Stimulated activated CD4-positive, alpha-beta T cell treated with anti-CD3 and anti-CD28 coated beads, Interleukin-12 subunit alpha, Interleukin-12 subunit beta, amount 100 ng/mL, for 4 hours (primary cell): ENCODE measurements around the gene RASAL3.

ENCODE experiments used
- DNase-seq: peaks from one replicate; pipeline ENCODE4 v3.0.0-alpha.2; 2020

The RASAL3 gene

DNA sequence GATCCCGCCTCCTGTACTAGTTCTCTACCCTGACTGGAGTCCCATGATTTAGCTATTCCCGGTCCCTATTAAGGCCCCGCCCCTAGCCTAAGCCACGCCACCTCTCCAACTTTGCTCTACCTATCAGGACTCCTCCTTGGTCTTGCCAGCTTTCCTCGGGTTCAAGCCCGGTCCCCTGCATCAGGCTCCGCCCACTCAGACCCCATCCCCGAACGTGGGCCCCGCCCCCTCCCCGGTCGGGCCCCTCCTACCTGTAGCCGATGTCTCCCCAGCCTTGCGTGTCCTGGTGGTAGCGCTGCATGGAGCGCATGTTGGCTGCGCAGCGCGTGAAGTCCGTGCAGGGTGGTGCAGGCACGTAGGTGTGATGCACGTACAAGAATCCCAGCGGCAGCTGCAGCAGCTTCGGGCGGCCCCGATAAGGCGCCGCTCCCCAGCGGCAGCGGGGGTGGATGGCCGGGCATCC, 7.3 kb upstream of the RASAL3 start:
- DNase-seq: no peak

DNA sequence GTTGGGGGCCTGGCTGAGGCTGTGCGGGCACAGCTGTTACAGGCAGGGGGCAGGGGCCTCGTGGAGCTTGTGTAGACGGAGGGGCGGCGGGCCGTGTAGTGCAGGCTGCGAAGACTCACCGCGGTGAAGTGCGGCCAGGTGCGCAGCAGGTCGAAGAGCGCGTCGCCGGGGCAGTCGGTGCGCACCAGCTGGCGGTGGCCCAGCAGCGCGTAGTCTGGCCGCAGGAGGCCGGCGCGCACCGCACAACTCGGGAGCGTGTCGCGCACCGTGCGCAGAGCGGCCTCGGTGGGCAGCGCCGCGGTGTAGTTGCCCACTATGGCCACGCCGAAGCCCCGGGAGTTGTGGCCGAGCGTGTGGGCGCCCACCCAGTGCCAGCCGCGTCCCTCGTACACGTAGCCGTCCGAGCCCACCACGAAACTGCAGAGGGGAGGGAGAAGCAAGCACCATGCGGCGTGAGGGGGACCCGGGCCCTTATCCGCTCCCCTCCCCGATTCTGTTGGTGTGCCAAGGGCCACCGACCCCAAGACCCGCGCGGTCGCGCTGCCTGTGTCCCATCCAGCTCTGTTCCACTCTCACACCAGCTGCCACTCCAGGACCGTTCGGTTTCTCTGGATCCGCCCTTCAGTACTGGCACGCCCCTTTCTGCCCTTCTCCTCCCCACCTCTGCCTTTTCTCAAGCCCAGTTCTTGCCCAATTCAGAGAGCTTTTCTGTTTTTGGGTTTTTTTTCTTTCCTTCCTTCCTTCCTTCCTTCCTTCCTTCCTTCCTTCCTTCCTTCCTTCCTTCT, 5.4 kb upstream of the RASAL3 start:
- DNase-seq: peak; percentile 36

DNA sequence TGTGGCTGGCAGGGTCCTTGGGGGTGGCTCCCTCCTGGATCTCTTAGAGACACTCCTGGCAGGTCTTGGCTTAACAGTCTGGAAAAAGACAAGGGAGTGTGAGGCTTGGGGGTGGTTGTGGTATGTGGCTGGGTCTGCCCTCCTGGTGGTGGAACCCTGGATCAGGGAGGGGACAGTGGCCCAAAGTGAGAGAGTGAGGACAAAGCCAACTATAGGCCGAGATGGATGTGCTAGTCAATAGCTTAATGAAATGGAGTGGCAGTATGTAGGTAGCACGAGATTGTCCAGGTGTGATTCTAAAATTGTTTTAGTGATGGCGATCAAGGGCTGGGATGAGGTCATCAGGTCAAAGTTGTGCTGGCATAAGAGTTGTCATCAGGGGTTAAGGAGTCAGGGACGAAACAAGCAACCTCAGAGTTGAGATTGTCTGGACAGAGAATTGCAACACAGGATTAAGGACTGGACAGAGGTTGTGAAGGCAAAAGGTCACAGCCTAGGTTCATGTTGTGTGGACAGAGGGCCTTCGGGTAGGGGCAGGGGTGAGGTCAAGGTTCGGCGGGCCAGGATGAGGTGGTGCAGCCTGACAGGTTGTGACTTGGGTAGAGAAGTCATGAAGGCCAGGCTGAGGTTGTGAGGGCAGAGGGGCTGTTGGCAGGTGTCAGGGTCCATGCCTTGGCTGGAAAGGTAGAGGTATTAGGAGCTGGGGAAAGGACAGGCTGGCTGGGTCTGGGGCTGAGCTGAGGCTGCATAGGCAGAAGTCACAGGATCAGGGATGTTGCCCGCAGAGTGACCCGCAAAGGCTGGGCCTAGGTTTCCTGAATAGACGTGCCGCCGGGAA, 4.5 kb upstream of the RASAL3 start:
- no peak for DNase-seq

DNA sequence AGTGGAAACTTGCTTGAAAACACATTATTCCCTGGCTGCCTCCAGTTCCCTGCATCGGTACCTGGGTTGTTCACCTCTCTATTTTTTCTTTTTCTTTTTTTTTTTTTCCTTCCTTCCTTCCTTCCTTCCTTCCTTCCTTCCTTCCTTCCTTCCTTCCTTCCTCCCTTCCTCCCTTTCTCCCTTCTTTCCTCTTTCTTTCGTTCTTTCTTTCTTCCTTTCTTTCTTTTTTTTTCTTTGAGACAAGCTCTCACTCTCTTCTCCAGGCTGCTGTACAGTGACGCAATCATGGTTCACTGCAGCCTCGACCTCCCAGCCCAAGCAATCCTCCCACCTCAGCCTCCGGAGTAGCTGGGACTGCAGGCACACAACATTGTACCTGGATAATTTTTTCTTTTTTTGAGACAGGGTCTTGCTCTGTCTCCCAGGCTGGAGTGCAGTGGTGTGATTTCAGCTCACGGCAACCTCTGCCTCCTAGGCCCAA, 3.4 kb upstream of the RASAL3 start:
- DNase-seq: no peak

DNA sequence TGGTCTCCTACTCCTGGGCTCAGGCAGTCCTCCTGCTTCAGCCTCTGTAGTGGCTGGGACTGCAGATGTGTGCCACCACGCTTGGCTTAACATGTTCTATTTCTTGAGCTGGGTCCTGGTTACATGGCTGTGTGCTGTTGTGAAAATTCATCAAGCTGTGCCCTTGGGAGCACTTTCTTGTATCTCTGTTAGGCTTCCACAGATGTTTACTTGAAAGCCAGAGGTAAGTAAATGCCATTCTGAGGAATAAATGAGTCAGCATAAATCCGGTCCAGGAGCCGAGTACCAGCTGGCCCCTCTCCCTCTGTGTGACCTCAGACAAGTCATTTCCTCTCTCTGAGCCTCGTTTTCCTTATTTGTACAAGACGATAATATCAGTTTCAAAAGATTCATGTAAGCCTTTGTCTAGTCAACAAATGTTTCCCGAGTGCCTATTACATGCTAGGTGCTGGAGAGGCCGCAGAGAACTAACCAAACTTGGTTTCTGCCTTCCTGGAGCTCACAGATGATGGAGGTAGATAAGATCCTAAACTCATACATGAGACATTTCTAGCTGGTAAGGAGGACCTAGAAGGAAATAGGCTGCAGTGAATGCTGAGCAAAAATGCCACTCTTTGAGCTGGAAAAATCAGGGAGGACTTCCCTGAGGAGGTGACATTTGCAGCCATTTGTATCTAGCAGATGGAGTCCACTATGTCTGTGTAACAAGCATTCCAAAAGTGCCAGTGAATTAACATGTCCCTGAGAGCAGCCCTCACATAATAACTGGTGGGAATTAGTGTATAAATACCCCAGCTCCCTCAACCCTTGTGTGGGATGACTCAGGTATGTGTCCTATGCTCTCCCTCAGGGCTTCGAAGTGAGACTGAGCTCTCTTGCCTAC, 2.7 kb upstream of the RASAL3 start:
- DNase-seq: peak; percentile 47

DNA sequence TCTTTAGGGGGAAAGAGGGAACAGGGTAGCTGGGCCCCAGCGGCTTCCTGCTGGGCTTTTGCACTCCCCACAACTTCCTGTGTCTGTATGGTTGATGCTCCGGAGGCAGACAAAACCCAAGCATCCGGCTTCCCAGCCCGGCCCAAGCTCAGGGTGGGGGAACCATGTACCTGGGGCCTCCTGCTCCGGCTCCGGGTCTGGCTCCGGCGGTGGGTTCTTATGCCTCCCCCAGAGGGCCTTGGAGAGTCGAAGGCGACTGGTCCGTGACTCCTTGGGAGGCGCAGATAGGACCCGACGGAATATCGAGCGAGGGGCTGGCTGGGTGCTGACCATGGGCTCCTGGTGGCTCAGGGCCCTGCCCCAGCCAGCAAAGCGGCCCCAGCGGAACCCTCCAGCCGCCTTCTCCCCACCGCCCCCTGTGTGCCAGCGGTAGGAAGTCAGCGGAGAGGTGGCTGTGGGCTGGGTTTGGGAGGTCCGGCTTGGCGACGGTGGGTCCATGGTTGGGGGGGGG, 428 bp downstream of the RASAL3 start:
- peak; percentile 66 for DNase-seq

DNA sequence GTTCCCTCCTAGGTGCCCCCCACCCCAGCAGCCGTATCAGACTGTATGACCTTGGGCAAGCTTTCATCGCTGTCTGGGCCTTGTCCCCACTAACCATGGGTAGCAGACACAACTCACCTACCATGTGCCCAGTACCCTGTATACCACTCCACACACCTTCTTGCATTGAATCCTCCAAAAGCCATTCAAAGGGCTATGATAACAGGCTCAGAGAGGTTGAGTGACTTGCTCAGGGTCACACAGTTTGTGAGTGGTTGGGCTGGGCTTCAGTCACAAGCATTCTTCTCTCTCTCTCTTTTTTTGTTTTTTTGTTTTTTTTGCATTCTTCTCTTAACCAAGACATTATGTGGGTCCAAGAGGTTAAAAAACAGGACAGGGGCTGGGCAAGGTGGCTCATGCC, 2.6 kb downstream of the RASAL3 start:
- no peak for DNase-seq

DNA sequence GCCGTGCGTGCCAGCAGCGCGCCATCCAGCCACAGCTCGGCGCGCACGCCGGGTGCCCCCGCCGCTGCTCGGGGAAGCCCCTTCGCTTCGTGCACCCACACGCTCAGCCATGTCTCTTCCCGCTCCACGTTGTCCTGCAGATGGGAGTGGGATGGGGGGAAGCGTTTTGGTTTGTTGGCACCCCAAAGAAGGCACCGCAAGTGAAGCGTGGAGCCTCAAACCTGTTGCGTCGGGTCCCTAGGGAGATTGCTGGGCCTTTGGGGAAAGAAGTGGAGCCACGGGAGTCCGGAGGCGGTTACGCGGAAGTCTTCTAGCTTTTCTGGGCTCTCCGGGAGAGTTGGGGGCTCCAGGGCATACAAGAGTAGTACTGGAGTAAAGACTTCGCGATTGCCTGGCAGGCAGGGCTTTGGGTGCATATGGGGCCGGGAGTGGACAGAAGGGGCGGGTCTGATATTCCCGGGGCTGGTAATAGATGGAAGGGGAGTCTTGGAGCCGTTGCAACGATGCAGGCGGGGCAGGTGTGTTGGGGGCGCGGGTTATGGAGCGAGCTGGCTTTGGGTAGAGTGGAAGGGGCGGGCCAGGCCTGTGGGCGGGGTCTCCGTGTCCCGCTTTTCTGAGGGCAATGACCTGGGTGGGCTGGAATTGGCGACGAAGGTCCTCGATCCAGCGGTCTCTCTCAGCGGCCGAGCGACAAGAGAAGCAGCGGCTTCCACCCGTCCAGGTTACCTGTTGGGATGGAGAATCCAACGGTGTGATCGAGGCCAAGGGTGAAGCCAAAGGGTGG, 6.5 kb downstream of the RASAL3 start:
- DNase-seq: no peak

DNA sequence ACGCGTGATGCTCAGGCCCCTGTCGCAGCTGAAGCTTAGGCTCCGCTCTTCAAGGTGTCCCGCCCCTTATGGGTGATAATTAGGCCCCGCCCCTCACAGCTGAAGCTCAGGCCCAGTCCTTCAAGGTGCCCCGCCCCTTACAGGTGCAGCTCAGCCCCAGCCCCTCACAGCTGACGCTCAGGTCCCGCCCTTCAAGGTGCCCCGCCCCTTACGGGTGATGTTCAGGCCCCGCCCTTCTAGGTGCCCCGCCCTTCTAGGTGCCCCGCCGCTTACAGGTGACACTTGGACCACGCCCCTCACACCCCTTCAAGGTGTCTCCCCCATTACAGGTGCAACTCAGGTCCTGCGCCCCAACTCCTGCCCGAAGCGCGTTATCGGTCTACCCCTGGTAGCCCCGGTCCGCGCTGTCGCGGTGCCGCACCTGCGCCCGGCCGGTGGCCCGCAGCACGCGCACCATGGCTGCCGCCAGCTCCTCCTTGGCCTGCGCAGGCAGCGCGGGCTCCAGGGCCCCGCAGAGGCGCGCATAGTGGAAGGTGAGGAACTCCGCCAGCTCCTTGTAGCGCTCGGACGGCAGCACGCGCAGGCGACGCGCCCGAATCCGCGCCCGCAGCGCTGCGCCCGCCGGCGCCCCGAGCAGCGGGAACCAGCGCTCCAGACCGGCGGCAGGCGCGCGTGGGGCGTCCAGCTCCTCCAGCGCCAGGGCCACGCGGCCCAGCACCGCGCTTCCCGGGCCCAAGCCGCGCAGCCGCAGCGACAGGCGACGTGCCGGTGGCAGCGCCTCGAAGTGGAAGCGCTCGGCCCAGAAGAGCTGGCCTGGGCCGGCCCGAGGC, 7.3 kb downstream of the RASAL3 start:
- no peak for DNase-seq

DNA sequence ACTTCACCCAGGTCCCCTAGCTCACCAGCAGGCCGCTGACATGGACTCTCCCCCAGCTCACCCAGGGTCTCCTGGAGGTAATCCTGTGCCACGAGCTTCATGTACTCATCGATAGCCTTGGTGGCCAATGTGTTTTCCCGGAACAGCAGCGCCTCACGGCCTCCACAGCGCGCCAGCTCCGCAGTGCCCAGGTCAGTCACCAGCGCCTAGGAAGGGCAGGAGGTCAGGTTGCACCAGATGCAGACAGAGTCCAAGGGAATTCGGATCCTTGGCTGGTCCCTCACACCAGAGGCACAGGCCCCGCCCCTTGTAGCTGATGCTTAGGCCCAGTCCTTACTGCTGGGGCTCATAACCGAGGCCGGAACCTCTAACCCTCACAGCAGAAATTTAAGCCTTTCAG, 7.9 kb downstream of the RASAL3 start:
- DNase-seq: no peak

DNA sequence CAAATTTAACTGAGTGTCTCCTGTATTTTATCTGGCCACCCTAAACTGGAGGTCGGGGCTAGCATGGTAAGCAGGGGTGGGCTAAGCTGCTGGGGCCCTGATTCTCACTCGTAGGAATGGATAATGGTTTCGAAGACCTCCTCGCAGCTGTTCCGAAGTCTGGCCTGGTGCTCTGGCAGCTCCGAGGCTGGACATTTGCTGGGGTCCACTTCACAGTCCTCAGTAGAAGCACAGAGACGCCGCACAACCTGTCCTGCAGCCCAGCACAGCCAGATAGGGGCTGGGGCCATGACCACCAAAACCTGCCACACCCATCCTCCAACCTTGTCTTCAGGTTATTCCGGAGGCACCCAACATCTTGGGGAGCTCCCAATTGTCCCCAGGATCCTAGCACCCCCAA, 8.3 kb downstream of the RASAL3 start:
- DNase-seq: no peak

DNA sequence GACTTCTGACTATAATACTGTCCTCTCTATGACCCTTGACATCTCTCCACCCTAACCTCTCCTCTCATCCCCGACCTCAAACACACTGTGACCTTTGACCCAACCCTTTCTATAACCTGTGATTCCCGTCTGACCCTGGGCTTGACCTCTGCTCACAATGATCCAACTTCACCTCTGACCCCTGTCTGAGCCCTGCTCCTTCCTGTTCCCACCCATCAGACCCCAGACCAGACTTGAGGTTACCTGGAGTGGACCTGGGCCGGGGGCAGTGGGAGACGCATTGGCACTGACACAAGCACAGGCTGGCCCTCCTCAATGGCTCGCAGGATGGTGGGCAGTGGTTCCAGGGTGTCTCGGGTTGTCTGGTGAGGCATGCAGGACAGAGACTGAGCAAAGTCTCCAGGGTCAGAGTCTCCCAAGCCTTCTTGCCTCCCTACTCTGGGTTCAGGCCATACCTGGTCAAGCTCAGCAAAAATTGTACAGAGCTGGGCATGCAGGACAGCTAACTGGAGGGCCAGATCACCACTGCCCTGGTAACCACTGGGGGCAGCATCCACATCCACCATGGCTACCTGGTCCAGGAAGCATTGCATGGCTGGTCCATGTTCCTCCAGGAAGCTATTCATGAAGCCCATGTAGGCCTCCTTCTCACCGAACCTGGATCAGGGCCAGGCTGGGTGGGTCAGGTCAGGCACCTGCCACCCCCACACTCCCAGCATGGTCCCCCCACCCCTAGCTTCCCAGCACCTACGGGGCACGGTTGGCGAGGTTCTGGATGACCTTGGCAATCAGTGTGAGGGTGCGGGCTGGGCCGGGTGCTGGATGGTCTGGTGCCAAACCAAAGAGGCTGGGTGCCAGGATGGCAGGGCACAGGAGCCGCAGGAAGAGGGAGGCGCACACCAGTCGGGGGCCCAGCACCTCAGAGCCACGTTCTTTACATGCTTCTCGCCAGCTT, 10.2 kb downstream of the RASAL3 start:
- no peak for DNase-seq

DNA sequence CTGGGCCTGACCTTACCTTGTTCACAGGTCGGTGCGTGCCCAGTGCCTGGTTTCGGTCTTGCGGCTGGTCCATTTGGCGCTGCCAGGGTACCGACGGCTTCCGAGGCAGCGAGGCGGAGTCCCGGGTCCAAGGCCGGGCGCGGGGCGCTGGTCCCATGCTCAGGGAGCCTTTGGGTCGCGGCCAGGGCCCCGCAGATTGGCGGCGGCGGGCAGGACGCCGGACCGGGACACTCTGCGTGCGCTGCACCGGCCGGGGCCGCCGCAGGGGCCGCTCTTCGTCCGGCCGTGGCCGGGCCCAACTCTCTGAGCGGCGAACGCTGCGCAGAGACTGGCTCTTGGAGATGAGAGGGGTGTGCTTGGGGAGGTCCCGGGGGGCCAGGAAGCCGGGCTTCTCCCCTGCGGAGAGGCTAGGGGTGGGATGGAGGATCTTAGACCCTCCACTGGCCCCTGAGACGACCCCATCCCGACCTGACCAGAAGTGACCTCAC, 11.2 kb downstream of the RASAL3 start:
- DNase-seq: no peak

DNA sequence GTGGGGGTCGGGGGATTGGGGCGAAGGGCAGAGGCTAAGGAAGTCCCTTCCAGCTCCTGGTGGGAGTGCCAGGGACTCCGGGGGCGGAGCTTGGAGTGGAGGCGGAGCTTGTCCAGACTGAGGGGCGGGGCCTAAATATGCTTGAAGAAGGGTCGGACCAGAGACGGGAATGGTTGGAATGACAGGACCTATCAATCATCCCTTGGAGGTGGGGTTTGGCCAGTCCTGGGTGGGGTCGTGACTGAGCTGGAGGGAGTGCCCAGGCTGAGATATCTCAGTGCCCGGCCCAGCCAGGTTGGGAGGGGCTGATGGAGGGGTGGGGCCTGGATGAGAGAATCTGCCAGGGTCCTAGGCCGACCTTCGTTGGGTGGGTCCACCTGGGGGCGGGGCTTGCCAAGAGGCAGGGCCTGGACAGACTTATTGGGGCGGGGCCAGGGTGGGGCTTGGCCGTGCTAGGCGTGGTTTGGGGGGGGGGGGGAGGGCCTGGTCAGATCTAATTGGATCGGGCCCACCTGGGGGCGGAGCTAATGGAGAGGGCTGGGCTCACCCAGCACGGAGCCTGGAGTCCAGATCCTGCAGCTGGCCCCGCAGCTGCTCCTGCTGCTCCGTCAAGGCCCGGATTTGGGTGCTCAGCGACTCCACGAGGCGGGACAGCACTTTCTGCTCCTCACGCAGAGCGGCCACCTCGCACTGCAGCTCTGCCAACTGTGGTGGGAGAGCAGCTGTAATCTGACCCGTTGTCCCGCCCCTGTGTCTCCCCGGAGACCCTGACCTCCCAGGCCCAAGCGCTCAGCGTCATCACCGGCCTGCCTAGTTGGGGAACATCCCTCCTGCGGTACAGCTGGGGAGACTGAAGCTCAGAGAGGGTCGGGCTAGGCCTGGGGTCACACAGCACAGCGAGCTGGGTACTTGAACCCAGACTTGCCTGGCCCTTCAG, 12.0 kb downstream of the RASAL3 start:
- no peak for DNase-seq

DNA sequence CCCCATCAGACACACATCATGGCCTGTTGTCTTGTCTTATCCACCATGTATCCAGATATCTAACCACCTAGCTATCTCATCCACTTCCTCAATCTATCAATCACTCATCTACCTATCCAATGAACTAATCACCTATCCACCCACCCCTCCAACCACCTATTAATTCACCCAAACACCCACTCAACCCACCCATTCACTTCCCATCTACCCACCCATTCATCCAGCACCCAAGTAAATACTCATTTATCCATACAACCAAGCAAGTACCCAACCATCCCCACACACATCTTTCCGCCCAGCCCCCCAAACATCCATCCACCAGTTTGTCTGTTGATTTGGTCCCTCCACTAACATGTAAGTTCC, 13.8 kb downstream of the RASAL3 start:
- DNase-seq: no peak

DNA sequence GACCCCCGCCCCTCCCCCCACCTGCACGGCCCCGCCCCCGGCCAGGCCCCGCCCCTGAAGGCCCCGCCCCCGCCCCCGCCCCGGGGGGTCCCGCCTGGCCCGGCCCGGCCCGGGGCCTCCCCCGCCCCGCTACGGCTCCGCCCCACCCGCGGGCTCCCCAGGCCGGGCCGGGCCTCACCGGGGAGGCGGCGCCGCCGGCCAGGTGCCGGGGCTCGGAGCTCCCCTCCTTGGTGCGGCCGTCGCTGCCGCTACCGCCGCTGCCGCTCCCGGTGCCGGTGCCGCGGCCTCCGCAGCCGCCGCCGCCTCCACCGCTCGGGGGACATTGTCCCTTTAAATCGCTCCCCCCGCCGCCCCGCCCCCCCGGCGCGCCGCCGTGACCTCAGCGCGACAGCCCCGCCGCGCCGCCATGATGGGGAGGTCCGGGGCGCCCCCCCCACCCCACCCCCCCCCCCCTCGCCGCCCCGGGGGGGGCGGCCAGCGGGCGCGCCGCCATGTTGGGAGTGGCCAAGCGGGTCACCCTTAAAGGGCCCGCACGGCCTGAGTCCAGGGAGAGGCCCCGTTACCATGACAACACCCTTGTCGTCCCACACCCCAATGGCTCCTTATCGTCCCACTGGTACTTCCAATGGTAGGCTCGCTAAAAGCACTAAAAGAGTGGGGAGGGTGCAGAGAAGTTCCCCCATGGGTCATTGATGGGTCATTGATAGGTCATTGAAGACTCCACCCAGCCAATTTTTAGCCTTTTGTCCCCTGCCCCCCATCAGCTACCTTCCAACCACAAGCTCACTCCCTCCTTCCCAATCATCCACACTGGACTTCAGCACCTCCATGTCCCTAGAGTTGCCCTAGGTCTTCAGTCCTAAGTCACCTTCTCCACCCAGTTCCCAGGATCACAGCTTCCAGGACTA, 14.5 kb downstream of the RASAL3 start, which contains the start of gene WIZ:
Gene WIZ, minus strand, starts transcription at position 337 of the 908 bp plus-strand sequence. CDS start 1,649 bp downstream, outside the sequence.
- DNase-seq: peak; percentile 83
